NCI-H1092 (cell line): ENCODE data around the gene RAPGEF5.
A peak's percentile ranks its signal among the peaks of the same experiment; 100 is the strongest.

ENCODE experiments used
- DNase-seq: peaks from one replicate; lab custom pipeline; 2025; lab: John Stamatoyannopoulos, UW

Gene RAPGEF5

GRCh38 chr7:22189230-22189629 lies 167.7 kb downstream of the RAPGEF5 start:
- DNase-seq = no peak

GRCh38 chr7:22187691-22188348 lies 169.1 kb downstream of the RAPGEF5 start:
- no peak for DNase-seq

GRCh38 chr7:22185559-22185958 lies 171.4 kb downstream of the RAPGEF5 start:
- DNase-seq = no peak

DNA sequence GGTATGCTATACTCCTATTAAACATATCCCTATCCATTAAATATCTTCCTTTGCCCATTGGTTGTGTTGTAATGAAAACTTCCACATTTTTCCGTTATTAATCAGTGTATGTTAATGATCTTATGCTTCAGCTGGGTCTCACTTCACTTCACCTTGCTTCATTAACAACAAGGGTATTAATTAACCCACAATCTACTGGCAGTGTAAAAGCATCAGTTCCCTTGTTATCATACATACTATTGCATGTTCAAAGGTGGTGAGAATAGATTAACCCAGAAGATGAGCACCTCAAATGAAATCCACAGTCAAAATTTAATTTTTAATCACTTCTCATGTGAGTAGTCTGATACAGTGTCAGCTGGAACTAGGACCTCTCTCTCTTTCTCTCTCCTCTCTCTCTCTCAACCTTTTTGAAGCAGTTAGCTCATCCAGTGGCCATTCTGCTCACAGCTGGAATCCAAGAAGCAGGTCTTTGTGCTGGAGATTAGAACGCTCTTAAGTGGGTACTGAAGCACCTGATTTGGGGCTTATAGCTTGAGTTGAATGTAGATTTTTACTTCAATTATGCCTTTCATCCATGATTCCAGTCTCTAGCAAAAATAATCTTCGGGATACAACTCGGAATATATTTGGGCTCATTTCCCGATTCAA lies 172.3 kb downstream of the RAPGEF5 start:
- no peak for DNase-seq

DNA sequence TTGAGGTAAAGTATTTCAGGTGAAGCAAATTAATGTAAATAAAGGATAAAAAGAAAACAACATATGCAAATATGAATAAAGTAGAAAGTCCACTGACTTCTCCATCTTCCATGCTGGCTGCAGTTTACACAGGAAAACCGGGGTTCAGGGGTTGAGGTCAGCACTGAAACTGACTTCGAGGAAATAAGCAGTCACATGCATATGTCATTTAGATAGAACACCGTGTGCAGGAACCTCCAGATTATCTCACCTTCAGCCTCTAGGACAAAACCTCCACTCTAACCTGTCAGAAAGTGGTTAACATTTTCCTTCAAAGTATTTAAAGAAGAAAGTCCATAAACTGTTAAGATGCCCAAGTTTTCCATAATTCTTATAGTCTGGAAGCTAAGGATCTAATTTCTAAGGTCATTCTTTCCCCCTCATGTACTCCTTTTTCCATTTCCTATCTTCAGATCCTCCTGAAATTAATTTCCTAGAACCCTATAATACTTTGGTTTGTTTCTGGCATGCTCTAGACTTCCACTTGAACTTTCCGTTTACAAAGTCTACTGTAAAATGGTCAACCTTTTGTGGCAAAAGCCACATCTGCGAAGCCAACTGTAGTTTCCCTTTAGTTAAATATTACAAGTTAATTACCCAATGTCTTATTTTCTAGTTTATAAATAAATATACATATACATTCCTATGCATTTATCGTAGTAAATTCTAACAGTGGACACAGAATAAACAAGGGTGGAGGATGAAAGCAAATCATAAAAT lies 173.3 kb downstream of the RAPGEF5 start:
- DNase-seq = no peak

DNA sequence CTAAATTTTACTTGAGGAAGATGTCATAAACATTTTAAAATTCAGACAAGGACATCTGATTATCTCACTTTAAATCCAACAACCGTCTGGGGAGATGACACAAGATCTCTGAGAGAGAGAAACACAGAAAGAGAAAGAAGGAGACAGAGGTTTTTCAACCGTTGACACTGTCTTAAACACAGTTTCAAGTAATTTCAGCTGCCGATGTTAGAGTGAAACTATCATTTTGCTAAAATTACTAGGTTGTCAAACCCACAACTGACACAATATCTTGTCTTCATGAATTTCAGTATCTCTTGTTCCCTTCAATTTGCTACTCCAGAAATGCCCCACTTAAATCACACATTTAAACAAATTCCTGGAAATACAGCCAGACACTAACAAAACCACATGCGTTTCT lies 174.8 kb downstream of the RAPGEF5 start:
- DNase-seq = no peak

- DNase-seq = no peak
These were observed 175.3 kb downstream of the RAPGEF5 start for GRCh38 chr7:22181663-22182062.

GRCh38 chr7:22179442-22179879 lies 177.5 kb downstream of the RAPGEF5 start:
- DNase-seq = no peak

- DNase-seq = no peak
These were observed 178.2 kb downstream of the RAPGEF5 start for GRCh38 chr7:22178735-22179134.

DNA sequence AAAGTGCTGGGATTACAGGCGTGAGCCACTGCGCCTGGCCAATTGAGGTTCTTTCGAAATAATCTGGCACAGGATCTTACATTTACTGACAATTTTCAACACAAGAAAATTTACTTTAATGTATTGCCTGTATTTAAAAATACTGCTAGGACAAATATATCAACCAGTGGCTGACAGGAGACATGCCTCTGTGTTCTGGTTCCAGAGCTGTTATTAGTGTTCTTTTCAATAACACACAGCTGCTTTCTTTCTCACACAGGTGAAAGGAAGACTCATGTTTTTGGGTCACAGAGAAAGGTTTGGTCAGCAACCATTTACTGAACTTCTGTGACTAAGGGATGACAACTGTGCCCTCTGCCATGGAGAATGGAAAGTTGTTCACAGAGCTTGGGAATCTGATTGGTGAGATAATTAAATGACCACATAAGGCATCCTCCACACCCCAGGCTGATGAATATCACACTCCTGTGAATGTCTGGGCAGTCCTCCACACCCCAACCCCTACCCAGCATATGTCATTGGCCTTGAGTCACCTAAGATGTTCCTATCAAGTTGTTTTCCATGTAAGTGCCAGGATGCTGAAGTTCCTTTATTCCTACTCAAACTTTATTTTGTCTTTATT lies 180.1 kb downstream of the RAPGEF5 start:
- no peak for DNase-seq

GRCh38 chr7:22174574-22174953 lies 182.4 kb downstream of the RAPGEF5 start:
- DNase-seq = no peak

DNA sequence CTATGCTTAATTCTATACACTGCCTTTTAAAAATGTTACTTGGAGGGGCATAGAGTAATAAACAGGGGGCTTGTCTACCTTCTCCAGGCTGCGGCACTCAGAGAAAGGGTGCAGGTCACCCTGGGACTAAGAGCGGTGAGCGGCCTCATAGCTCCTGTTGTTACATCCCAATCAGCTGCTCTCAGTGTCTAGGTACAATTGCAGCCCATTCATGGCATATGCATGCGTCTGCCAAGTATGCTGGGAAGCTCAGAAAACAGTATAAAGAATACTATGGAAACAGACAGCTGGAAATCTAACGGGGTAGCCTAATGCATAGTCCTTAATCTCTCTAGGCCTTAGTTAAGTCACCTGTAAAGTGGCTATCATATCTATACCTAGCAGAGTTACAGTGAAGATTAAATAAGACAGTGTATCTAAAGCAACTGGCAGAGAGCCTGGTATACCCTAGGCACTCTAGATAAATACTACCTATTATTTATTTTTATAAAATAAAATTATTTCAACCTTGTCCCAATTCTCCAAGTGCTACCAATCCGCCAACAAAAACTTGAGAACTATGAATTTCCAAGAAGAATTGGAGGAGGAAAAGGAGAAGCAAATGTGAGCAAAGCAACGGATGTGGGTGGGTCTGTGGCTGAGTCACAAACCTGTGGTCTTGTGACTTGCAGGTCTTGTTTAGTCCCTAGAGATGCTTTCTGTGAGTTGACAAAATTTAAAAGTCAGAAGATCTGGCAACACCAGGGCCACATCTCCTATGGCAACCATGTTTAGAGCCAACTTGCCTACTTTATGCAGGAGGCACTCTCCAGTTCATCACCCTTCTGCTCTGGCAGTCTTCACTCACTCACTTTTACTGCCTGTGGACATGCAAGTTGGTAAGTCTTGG lies 183.0 kb downstream of the RAPGEF5 start:
- DNase-seq = peak; percentile 23

- DNase-seq = no peak
These were observed 188.8 kb downstream of the RAPGEF5 start for GRCh38 chr7:22168129-22168634.

GRCh38 chr7:22167482-22167881 lies 189.5 kb downstream of the RAPGEF5 start:
- no peak for DNase-seq

GRCh38 chr7:22166928-22167327 lies 190.0 kb downstream of the RAPGEF5 start:
- no peak for DNase-seq

DNA sequence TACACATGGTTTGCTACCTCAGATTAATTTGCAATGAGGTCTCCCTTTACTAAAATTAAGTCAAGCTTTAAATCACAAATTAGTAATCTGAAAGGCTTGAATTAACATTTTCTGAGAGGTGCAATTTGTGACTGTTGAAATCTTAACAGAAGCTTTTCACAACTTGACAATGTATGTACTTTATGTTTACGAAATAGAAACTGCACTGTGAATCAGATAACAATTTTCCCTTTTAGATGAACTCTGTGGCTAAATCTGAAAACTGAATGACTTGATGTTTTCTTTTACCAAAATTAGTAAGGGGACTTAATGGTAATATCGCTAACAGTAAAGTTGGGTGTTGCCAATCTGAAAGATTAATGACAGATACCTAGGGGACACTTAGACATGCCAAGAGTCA lies 197.6 kb downstream of the RAPGEF5 start:
- no peak for DNase-seq

GRCh38 chr7:22157552-22157951 lies 199.4 kb downstream of the RAPGEF5 start:
- DNase-seq = no peak

- no peak for DNase-seq
These were observed 200.7 kb downstream of the RAPGEF5 start for GRCh38 chr7:22156205-22156604.

- DNase-seq = no peak
These were observed 202.8 kb downstream of the RAPGEF5 start for GRCh38 chr7:22154143-22154529.

- DNase-seq = no peak
These were observed 203.4 kb downstream of the RAPGEF5 start for GRCh38 chr7:22153432-22154142.

DNA sequence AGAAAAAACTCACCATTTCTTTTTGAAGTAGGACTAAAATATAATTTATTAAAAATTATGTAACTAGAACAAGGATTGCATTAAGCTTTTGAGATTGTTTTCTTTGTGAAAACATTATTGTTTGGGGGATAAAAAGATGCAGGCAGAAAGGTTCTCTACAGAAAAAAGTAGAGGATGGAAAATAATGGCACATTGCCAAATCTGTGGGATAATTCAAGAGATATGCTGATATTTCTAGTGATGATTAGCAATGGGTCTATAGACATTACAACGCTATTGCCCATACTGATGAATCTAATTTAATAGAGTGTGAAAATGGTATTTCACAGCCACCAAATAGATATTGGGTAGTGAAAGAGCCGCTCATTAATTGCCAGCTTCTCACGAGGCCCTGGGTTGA lies 204.3 kb downstream of the RAPGEF5 start:
- no peak for DNase-seq
